HG02852 (cell line): ENCODE measurements around the gene RPS15A.
A peak's percentile ranks its signal among the peaks of the same experiment; 100 is the strongest.

Experiments used
- ATAC-seq: cut with Tn5 transposase; IDR thresholded peaks from one replicate; pipeline ENCODE4 v1.9.1; 2021; ENCODE audit warnings: mild to moderate bottlenecking, moderate library complexity; ENCODE audit not compliant: unreplicated experiment

Gene RPS15A

GRCh38 chr16:18789850-18790706, at the start of gene RPS15A:
RPS15A (minus strand) TSS chr16:18790334; CDS start chr16:18789113, 1,221 bp downstream.
- ATAC-seq, result peak; percentile 82

- no peak for ATAC-seq
Measured at GRCh38 chr16:18839555-18839954, 49.4 kb upstream of the RPS15A start.

- no peak for ATAC-seq
Measured at GRCh38 chr16:18836702-18837101, 46.6 kb upstream of the RPS15A start.

GRCh38 chr16:18834864-18835263, 44.7 kb upstream of the RPS15A start:
- no peak for ATAC-seq

- ATAC-seq, result no peak
Measured at GRCh38 chr16:18833707-18834505, 43.8 kb upstream of the RPS15A start.

GRCh38 chr16:18832613-18833012, 42.5 kb upstream of the RPS15A start:
- ATAC-seq, result no peak

GRCh38 chr16:18832006-18832405, 41.9 kb upstream of the RPS15A start:
- no peak for ATAC-seq

GRCh38 chr16:18829251-18829650, 39.1 kb upstream of the RPS15A start:
- no peak for ATAC-seq

- ATAC-seq, result no peak
Measured at GRCh38 chr16:18827890-18828289, 37.8 kb upstream of the RPS15A start.

- ATAC-seq, result no peak
Measured at GRCh38 chr16:18816286-18816685, 26.2 kb upstream of the RPS15A start.

- ATAC-seq, result no peak
Measured at GRCh38 chr16:18811925-18812324, 21.8 kb upstream of the RPS15A start.

- ATAC-seq, result no peak
Measured at GRCh38 chr16:18809165-18809564, 19.0 kb upstream of the RPS15A start.

- ATAC-seq, result no peak
Measured at GRCh38 chr16:18805257-18805773, 15.2 kb upstream of the RPS15A start.

GRCh38 chr16:18804540-18804939, 14.4 kb upstream of the RPS15A start:
- no peak for ATAC-seq

- no peak for ATAC-seq
Measured at GRCh38 chr16:18803569-18804462, 13.7 kb upstream of the RPS15A start.

GRCh38 chr16:18802767-18803343, 12.7 kb upstream of the RPS15A start:
- ATAC-seq, result no peak

GRCh38 chr16:18801145-18801972, 11.2 kb upstream of the RPS15A start, which contains the start of gene ARL6IP1:
ARL6IP1 (minus strand) TSS chr16:18801549; CDS start chr16:18801466, 83 bp downstream.
- ATAC-seq, result peak; percentile 93

GRCh38 chr16:18800775-18801144, 10.6 kb upstream of the RPS15A start:
- no peak for ATAC-seq

GRCh38 chr16:18800293-18800692, 10.2 kb upstream of the RPS15A start:
- ATAC-seq, result no peak
